GM12875 (cell line): Measurements from ENCODE around the gene BTBD9.

Experiments
- H3K4me3 ChIP-seq: one replicate; pipeline ENCODE4 v1.5.1; 2011; ENCODE audit warnings: low read depth, low read length, control low read depth
- TF ChIP-seq, protein P1 (sequence below): IDR thresholded peaks from 2 replicates; pipeline ENCODE4 v1.5.1; 2011; ENCODE audit warnings: low read depth, mild to moderate bottlenecking, control low read depth, inconsistent platforms, low read length, moderate library complexity, borderline replicate concordance; ENCODE audit not compliant: insufficient read depth

BTBD9 gene

DNA sequence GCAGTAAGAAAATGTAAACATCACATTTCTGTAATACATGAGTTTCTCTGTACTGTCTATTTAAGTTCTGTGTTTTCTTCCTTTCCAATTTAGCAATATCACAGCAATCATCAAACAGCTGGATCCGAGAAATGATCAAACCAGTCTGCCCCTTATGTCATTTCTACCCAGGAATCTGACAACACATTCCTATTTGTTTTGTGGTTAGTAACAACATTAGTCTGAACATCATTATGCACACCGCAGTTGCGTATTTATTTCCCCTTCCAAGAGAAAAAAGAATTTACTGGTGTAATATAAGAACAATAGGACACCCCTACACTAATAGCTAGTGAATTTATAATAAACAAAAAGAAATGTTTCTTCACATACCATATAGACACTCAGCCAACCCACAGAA, 179.5 kb downstream of the BTBD9 start:
- TF ChIP-seq, protein P1, sequence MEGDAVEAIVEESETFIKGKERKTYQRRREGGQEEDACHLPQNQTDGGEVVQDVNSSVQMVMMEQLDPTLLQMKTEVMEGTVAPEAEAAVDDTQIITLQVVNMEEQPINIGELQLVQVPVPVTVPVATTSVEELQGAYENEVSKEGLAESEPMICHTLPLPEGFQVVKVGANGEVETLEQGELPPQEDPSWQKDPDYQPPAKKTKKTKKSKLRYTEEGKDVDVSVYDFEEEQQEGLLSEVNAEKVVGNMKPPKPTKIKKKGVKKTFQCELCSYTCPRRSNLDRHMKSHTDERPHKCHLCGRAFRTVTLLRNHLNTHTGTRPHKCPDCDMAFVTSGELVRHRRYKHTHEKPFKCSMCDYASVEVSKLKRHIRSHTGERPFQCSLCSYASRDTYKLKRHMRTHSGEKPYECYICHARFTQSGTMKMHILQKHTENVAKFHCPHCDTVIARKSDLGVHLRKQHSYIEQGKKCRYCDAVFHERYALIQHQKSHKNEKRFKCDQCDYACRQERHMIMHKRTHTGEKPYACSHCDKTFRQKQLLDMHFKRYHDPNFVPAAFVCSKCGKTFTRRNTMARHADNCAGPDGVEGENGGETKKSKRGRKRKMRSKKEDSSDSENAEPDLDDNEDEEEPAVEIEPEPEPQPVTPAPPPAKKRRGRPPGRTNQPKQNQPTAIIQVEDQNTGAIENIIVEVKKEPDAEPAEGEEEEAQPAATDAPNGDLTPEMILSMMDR = no peak
- no peak overlapping the region for H3K4me3 ChIP-seq

DNA sequence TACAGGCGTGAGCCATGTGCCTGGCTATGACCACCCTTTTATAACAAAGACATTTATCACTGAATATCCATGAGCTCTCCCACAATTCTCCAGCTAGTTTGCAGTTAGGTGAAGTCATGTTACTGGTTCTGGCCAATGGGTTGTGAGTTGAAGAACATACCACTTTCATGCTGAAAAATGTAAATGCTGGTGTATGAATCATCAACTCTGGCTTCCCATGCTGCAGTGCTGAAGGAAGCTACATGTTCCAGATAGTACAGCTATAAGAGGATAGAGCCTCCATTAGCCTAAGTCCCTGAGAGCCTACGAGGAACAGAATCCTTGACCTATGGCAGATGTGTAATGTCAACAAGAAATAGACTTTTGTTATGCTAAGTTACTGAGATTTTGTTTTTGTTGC, 180.4 kb downstream of the BTBD9 start:
- H3K4me3 ChIP-seq = no peak overlapping the region
- TF ChIP-seq, protein P1 = no peak

DNA sequence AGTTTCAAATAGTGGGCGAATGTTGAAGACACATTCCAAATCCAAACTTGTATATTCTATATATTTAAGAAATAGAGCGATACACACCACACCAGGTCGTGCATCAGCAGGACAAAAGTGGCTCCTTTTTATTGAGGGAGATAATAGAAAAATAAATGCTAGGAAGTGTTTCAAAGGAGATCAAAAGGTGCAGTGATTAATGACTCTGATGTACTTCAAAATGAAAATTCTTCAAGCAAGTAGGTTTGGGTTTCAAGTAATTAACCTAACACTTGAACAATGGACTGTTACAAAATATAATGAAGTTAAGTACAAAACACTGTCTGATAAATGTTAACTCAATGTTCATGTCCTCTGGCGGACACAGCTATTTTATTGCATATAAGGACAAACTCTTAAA, 185.9 kb downstream of the BTBD9 start:
- TF ChIP-seq, protein P1 = no peak
- H3K4me3 ChIP-seq = no peak overlapping the region

DNA sequence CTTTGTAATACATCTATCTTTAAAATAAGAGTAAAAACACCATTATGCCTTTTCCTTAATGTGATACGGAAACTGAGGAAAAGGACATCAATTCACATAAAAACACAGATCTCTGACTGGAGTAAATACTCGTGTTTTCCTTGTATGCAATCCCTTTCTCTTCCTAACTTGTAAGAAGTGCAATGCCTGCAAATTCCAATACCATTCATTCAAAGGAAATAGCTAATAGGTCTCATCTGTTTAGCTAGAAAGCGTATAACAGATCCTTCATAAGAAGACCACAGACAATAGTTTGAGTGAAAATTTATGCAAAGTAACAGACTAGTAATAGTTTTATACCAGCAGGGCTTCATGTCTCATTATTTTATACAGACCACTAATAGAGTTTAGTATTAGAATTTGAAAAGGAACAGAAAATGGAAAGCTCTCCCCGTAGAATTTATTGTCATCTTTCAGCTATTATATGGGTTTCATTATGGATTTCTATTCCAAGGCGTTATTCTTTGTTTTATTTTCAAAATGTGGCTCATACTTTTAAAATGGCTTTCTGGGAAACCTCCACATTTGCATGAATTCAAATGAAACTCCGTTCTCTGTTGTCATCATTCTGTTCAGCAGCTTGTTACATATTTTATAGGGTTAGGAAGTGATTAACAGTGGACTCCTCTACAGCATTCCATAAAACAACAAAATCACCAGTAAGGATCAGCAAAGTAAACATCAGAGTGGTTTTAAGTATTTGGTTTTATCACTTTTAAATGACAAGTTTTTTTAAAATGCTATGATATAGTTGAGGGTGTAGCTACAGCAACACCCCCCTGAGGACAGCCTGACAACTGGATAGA, 186.7 kb downstream of the BTBD9 start:
- TF ChIP-seq, protein P1 = no peak
- no peak overlapping the region for H3K4me3 ChIP-seq

DNA sequence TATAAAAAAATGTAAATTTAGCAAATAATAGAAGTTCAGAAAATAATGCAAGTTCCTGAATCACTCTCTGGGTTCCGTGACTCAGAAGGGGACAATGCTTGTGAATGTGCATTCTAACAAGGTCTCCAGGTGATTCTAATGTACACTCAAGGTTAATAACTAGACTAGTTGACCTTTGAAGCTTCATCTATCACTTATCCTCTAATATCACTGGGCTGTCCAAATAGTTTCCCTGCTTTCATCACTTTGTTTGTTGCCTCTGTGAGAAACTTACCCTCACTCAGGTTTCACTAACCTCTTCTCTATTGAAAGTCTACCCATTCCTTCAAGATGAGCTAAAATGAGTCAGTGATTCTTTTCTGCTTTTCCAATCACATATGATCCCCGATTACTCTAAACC, 189.0 kb downstream of the BTBD9 start:
- H3K4me3 ChIP-seq = no peak overlapping the region
- TF ChIP-seq, protein P1 = no peak

DNA sequence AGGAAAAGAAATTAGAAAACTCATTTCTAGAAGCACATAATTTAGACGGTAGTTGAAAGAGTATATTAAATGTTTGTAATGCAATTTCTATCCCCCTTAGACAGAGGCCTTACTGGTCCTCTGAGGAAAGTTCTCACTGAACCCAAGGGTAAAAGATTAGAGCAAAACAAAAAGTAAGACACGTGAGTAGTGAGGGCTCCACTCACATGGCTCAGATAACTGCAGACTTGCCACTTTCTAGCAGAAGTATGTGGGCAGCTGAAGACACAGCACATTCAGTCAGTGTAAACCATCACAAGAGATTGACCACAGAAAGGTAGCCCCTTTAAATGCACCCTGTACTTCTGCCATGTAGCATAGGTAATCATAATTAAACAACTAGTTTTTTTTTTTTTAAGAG, 193.8 kb downstream of the BTBD9 start:
- H3K4me3 ChIP-seq = no peak overlapping the region
- TF ChIP-seq, protein P1 = no peak

DNA sequence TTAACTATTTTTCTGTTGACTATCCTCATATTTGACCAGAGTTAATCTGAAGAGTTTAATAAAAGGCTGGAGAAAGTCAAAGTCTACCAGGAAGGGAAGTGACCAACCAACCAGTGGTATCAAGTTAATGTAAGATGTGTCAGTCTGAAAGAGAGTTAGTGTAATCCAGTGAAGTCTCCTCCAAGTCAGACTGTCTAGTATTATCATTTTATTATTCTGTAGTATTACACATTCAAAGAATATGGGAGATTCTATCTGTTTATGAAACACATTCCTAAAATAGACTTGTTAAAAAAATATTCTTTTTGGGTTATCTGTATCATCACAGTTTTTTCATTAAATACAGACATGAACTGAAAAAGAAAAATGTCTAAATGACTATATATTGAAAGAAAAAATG, 194.4 kb downstream of the BTBD9 start:
- TF ChIP-seq, protein P1 = no peak

More for the DNA sequence above, 194.4 kb downstream of the BTBD9 start:
- H3K4me3 ChIP-seq = no peak overlapping the region
